HG03565 (cell line): ENCODE data around the gene PPARA.

Experiments
- ATAC-seq: cut with Tn5 transposase; IDR thresholded peaks from one replicate; pipeline ENCODE4 v1.9.1; 2021; ENCODE audit warnings: mild to moderate bottlenecking, moderate library complexity; ENCODE audit not compliant: unreplicated experiment

PPARA gene

GRCh38 chr22:46290121-46290842 lies 140.0 kb downstream of the PPARA start:
- no peak for ATAC-seq

- no peak for ATAC-seq
Measured at GRCh38 chr22:46290843-46291785, 140.8 kb downstream of the PPARA start.

GRCh38 chr22:46292173-46292572 lies 141.8 kb downstream of the PPARA start:
- no peak for ATAC-seq

GRCh38 chr22:46292732-46293131 lies 142.4 kb downstream of the PPARA start:
- no peak for ATAC-seq
